GM21367 (cell line): ENCODE results near the gene BCL11B.

Experiments used
- ATAC-seq: cut with Tn5 transposase; IDR thresholded peaks from one replicate; pipeline ENCODE4 v1.9.1; 2021; ENCODE audit not compliant: unreplicated experiment

BCL11B gene

DNA sequence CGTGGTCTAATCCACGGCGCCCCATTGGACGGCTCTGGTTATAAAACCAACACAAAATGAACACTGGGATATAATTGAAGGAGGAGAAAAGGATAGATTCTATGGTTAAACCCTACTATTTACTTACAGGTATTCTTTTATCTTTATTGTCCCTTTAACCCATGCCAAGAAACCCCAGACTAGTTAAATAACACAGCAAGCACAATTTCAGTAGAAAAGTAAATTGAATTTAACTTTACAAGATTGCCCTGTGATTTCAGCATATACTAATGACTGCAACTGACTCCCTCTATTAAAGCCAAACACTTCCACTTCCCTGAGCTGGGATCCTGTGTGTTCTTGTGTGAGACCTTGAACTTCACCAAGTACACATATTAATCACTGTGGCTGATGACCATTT, 45.3 kb downstream of the BCL11B start:
- no peak for ATAC-seq

- ATAC-seq, result no peak
Observed at GRCh38 chr14:99225436-99226203, 46.4 kb downstream of the BCL11B start.

- no peak for ATAC-seq
Observed at GRCh38 chr14:99224948-99225347, 47.0 kb downstream of the BCL11B start.

DNA sequence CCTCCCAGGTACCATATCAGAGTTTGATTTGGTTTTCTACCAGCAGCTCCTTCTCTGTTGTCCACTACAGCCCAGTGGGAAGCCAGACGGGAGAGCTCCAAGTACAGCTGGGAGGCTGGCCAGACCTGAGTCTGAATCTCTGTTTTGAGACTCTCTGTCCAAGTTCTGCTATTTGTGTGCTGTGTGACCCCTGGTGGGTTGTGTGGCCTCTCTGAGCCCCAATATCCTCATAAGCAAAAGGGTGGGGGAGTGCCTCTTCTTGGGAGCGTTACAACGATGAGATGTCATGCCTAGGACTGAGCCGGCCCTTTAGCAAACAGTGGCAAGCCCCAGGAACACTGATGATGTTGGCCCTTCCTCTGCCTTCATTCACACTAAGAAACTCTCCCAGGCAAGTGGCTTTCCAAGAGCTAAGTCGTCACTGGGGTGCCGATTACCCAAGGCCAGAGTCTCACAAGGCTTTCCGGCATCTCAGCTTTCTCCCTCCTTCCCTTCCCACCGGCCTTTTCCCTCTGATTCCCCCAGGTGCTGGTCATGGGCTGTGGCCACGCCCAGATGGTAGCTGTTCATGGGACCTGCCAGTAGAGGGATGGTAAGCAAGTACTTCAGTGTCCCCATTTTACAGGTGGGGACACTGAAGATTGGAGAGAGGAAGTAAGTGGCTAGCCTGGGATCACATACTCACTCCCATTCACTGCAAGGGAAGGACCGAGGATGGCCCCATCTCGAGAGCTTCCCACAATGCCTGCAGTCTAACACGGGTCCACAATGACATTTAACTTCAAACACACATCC, 47.7 kb downstream of the BCL11B start:
- ATAC-seq, result no peak

DNA sequence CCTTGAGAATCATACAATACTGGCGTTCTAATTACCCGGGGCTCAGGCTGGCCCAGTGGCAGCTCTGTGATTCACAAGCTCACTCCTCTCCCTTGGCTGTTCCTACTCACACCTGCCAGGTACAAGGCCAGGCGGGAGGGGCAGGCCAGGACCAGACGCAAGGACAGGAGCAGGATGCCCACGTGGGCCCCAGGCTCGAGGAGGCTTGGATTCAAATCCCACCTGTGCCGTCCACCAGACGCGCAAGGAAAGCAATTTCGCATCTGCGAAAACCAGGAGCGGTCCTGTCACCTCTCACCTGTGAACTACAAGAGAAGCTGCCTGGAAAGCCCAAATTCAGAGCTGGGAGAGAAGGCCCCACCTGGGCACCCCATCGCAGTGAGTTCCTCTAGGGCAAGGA, 50.6 kb downstream of the BCL11B start:
- ATAC-seq, result no peak

DNA sequence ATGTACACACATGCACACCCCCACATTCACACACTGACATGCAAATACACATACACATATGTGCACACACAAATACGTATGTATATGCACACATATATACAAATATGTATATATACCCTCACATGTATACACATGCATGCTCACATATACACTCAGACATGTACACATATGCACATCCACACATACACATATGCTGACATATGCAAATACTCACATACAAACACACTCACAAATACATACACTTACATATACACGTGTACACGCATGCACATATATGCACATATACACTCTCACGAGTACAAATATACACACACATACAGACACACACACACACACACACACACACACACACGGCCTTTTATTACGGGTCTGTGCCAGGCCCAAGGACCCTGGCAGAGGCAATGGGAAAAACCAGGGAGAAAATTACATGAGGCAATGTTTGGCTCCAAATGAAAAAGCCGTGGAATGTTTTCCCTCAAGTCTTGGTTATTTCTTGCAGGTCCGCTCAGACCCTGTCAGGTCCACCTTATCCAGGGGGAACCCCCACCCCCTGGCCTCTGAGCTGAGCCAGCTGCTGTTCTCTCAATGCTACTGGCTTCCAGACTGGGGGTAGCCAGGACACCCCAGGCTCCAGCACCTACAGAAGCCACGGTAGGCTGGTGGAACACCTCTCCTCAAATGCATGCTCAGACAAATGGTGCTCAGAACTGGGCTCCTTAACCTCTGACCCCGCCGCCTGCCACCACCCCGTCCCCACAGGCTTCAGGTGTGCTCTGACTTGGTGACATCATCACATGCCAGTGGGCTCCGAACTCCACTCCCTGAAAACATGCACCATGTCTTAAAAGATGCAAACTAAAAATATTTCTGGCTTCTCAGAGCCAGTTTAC, 54.7 kb downstream of the BCL11B start:
- ATAC-seq, result no peak

GRCh38 chr14:99216191-99216590, 55.8 kb downstream of the BCL11B start:
- ATAC-seq, result no peak

DNA sequence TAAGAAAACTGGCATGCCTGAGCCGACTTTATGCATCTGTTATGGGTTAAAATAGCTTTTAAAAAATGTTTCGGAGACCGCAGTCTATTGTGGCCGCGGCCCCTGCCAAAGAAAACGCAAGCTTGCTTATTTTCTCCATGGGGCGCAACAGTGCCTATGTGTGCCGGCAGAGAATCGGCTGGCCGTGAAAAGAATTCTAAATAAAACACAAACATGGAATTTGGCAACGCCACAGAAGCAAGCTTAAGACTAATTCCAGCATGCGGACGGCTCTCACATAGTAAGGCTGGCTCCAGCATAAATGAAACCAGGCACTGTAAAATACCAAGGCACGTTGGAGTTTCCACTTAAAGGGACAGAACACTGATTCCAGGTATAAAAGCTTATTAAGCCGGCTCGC, 56.7 kb downstream of the BCL11B start:
- no peak for ATAC-seq

DNA sequence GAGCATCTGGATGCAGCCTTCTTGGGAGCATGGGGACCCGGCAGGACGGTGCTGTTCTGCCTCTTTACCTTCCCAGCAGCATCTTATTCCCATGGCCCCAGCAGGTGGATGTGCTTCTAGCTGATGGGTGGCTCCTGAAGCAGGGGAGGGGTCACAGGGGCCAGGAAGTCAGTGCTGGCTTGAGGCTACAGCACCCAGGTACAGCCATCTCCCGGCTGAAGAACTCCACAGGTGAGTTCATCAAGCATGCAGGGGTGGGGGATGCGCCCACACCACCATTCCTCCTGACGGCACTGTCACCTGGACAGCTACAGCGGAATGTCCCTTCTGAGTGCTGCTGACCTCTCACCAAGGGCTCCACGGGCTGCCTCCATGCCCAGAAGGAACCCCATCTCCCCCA, 57.3 kb downstream of the BCL11B start:
- ATAC-seq, result no peak

DNA sequence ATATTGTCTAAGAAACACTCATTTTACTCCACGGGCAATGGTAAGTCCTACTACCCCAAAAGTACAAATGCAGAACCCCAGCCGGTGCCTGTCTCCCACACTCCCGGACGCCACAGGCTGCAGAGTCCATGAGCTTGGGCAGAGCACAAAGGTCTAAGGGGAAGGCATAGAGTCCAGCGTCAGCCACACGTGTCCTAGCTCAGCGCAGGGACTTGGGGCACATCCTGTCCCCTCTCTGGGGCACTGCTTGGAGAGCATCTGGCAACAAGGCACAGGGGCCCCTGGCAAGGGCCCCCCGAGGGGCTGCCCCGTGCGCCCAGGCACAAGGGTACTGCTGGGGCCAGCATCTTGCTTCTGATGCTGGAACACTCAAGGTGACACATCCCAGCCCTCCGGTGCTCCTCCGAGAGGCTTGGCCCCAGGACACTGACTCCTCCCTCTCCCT, 58.4 kb downstream of the BCL11B start:
- ATAC-seq, result no peak

- ATAC-seq, result no peak
Observed at GRCh38 chr14:99213101-99213500, 58.9 kb downstream of the BCL11B start.

DNA sequence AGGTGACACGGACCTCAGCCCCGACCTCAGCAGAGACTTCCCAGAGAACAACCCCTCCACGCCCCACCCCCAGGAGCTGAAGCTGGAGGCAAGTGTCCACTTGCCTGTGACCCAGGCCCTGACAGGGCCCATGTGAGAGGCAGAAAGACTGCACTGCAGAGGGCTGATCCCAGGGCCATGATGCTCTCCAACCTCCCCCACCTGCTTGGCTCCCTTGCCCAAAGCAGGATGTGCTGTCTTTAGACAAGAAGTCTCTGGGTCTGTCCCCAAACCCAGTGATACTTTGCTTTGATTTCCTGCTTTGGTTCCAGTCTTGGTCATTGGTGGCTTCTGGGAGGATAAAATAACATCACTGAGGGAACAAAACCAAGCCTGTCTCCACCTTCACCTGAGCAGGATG, 59.4 kb downstream of the BCL11B start:
- no peak for ATAC-seq

DNA sequence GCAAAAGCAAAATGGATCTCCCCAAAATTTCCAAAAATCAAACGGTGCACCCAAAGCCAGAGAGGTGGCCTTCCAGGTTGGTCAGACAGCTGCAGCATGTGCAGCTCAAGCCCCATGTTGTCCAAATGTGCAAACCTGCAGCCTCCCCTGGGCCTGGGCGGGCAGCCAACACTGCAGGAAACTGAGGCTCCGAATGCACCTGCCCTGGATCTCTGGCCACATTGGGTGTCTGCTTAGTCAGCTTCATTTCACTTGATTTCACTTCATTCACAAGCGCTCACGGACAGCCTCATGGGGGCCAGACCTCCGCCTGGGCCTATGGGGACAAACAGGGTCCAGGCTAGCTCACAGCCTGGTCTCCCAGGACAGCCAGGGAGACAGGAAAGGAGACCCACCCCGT, 59.8 kb downstream of the BCL11B start:
- ATAC-seq, result no peak

DNA sequence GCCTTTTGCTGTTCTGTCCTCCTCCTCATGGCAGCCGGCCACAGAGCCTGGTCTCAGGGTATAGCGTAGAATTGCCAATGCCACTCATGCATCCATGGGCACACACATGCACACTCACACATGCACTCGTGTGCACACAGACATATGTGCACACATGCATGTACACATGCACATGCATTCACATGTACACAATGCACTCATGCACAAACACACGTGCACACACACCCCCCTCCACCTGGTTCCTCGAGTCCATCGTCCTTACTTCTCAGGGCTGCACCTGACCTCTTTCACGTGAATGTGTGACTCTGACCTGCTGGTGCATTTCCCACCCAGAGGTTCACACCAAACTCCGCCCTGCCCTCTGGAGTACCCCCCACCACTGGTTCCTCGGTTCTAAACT, 60.6 kb downstream of the BCL11B start:
- ATAC-seq, result no peak

DNA sequence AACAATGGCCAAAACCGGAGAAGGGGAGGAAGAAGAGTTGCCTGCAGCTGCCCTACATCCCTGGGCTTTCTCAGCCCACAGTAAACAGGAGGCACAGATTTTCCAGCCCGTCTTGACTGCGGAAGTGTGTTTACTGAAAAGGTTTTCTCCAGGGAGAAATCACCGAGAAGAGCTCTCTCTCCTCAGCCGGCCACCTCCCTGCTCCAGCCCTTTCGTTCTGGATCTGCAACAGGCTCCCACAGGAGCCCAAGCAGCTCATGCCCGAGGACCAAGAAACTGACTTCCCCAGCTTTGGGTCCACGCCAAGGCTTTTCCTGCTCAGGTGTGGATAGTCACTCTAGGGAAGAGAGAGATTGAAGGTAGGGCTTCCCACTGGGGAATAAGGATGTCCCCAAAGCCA, 61.7 kb downstream of the BCL11B start:
- ATAC-seq, result no peak

DNA sequence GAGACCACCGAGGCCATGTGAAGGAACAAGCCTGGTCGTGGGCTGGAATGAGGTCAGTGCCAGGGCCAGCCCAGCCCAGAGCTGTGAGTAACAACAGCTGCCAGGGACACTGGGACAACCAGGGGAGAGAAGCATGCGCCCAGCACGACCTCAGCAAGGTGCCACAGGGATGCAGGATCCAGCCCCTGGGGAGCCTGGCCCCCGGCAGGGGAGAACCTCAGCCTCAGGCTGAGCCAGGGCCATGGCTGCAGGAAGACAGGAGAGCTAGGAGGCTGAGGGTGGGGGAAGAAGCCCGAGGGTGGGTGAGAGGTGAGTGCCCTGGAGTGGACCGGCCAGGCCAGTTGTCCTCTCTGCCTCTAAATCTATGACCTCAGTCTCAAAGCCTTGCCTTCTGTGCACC, 62.6 kb downstream of the BCL11B start:
- no peak for ATAC-seq

GRCh38 chr14:99208318-99208717, 63.7 kb downstream of the BCL11B start:
- no peak for ATAC-seq

DNA sequence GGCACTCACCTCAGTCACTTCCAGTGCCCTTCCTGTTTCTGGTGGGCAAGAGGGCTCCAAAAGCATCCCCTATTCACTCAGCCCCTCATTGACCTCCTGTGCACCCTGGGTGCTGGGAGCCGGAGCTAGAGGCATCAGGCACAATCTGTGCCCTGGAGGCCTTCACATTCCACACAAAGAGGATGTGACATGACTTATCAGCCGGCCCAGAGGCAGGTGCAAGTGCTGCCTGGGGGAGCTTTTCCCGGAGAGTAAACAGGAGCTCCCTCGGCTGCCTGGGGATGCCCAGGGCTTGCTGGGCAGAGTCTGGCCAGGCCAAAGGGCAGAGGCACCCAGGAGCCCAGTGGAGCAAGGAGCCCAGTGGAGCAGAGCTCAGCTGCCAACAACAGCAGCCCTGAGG, 64.5 kb downstream of the BCL11B start:
- no peak for ATAC-seq

- no peak for ATAC-seq
Observed at GRCh38 chr14:99206090-99206489, 65.9 kb downstream of the BCL11B start.

DNA sequence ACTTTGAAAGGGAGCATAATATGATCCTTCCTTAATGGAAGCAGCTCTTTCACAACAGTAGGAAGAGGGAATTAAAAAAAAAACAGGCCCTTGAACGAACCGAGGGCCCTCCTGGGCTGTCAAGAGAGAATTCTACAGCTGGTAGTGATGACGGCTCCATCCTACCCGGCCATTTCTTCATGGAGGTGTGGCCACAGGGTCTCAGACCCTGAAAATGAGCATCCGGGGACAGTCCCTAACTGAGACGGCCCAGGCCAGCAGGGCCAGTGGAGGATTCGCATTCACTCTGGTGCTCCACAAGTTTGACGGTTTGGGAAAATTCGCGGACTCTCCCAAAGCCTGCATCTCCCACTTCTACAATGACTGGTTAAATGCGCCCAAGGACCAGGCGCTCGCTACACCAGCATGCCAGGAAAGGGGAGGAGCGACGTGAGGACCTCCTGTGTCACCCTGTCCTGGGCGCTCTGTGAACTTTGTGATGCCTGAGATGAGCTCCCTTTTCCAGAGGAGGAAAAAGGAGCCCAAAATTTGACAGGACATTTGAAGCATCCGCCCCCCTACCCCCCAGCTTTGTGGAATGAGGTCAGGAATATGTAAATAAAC, 66.8 kb downstream of the BCL11B start:
- ATAC-seq, result no peak

DNA sequence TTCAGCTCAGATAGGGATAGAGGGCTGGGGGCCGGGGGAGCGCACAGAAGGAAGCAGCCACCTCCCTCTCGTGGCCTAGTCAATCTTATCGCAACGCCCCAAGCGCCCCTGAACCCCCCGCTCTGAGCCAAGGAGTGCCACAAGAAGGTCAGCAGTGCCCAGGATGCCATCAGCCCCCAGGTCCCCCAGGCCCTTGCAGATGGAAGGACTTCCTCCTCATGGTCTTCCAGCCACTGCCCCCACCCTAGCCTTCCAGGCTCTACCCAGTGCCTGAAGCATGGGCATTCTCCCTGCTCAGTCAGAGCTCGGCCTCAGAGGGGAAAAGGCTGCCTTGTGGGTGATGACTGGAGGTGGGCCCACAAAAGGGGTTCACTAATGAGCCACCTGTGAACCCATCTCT, 68.2 kb downstream of the BCL11B start:
- ATAC-seq, result no peak
